ENCODE results near the gene CACNA2D3. TPM values are rescaled to one million over a fixed set of nuclear protein-coding genes. Genes with fewer than 3 reads are reported as not detected.

CACNA2D3 gene
- total RNA-seq, 1 donor from 2014 or later = 0.29 TPM

DNA sequence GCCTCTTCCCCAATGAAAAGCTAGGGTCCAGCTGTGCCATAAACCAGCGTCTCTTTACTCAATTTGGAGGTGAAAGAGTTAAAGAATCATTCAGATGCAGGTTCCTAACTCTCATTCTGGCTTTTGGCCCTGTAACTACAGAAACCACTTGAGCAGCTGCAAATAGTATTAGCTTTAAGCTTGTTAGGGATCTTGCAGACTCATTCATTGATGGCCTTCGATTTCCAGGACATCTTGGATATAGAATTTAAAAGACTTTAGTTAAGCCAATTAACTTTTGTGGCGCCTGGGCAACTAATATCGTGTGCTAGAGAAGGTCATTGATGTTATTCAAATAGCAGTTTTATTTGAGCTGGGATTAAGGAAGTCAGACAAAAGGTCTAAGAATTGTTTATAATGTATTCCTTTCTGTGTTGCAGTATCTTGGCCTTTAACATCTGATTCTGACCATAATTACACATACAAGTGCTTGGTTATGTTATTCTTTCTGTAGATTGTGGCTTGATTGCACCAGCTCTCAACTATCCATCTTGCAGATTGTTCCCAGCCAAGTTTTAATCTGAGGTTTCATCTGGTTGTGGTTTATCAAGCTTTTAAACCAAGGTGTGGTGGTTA is 185.3 kb downstream of the CACNA2D3 start:
- Mint-ChIP-seq H3K27me3 (peaks cover 30% of the 10 kb centered on the region), H3K4me1 (ENCODE audit: low read depth) (no peaks in the 10 kb centered on the region), H3K27ac (no peak overlapping the region), H3K36me3 (ENCODE audit: insufficient read depth) (no peaks in the 10 kb centered on the region), H3K4me3 (ENCODE audit: low read depth) (no peak overlapping the region), H3K9me3 (ENCODE audit: low read depth) (no peaks in the 10 kb centered on the region)
- no peak for TF ChIP-seq CTCF (IDR thresholded peaks at IDR 0.05; ENCODE audit: unreplicated experiment)
- no peak for DNase-seq (ENCODE audit: low spot score, unreplicated experiment)

DNA sequence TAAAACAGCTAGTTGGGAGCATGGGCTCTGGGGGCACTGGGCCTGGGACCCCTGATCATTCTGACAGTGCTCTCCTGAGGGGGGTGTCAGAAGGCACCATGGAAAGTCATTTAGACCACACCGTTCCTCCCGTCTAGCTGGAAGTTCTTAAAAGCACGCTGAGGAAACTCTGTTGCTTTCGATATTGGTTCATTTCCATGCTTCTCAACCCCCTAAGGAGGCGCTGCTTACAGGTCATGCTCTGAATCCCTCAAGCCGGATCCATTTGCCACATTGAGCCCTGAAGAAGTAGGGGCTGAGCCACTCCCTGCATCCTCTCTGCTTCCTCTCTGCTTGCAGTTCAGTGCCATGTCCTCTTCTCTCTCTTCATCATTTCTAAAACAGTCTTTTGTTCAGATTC is 187.2 kb downstream of the CACNA2D3 start:
- no peaks in the 10 kb centered on the region for H3K36me3 Mint-ChIP-seq (ENCODE audit: insufficient read depth)
- no peak for DNase-seq (ENCODE audit: low spot score, unreplicated experiment)
- TF ChIP-seq CTCF (IDR thresholded peaks at IDR 0.05; ENCODE audit: unreplicated experiment) = no peak
- H3K27me3 Mint-ChIP-seq = peaks cover 26% of the 10 kb centered on the region
- H3K9me3 Mint-ChIP-seq (ENCODE audit: low read depth) = no peaks in the 10 kb centered on the region
- H3K27ac Mint-ChIP-seq = no peak overlapping the region
- no peaks in the 10 kb centered on the region for H3K4me1 Mint-ChIP-seq (ENCODE audit: low read depth)
- no peak overlapping the region for H3K4me3 Mint-ChIP-seq (ENCODE audit: low read depth)

GRCh38 chr3:54311211-54311747 is 188.9 kb downstream of the CACNA2D3 start:
- TF ChIP-seq CTCF (IDR thresholded peaks at IDR 0.05; ENCODE audit: unreplicated experiment) = no peak
- Mint-ChIP-seq H3K27ac (no peak overlapping the region), H3K36me3 (ENCODE audit: insufficient read depth) (no peaks in the 10 kb centered on the region), H3K4me1 (ENCODE audit: low read depth) (peaks cover 3% of the 10 kb centered on the region), H3K4me3 (ENCODE audit: low read depth) (no peak overlapping the region), H3K9me3 (ENCODE audit: low read depth) (no peaks in the 10 kb centered on the region), H3K27me3 (peaks cover 23% of the 10 kb centered on the region)
- no peak for DNase-seq (ENCODE audit: low spot score, unreplicated experiment)

GRCh38 chr3:54312156-54312899 is 190.0 kb downstream of the CACNA2D3 start:
- Mint-ChIP-seq H3K36me3 (ENCODE audit: insufficient read depth) (no peaks in the 10 kb centered on the region), H3K27ac (no peak overlapping the region), H3K27me3 (peaks cover 13% of the 10 kb centered on the region), H3K4me1 (ENCODE audit: low read depth) (peaks cover 5% of the 10 kb centered on the region), H3K4me3 (ENCODE audit: low read depth) (no peak overlapping the region), H3K9me3 (ENCODE audit: low read depth) (no peaks in the 10 kb centered on the region)
- TF ChIP-seq CTCF (IDR thresholded peaks at IDR 0.05; ENCODE audit: unreplicated experiment) = no peak
- no peak for DNase-seq (ENCODE audit: low spot score, unreplicated experiment)

DNA sequence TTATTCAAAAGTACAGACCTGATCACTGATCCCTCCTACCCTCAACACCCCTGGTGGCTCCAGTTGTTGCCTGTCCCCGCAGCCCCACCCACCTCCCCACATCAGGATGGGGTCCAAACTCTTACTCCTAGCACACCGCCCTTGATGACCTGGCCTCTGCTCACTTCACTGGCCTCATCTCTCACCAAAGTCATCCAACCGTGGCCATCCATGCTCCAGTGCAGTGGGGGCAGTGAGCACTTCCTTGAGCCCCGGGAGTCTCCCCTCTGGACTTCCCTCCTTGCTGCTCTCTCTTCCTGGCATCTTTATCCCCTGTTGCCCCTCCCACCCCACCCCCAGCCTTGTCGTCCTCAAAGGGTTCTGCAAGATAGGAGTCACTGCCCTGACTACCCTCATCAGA is 191.1 kb downstream of the CACNA2D3 start:
- Mint-ChIP-seq H3K36me3 (ENCODE audit: insufficient read depth) (no peaks in the 10 kb centered on the region), H3K4me1 (ENCODE audit: low read depth) (peaks cover 8% of the 10 kb centered on the region), H3K27me3 (peaks cover 19% of the 10 kb centered on the region), H3K9me3 (ENCODE audit: low read depth) (peaks cover 5% of the 10 kb centered on the region), H3K27ac (no peak overlapping the region), H3K4me3 (ENCODE audit: low read depth) (no peak overlapping the region)
- DNase-seq (ENCODE audit: low spot score, unreplicated experiment) = no peak
- no peak for TF ChIP-seq CTCF (IDR thresholded peaks at IDR 0.05; ENCODE audit: unreplicated experiment)
